ENCODE measurements around the gene ING5. TPM values are rescaled to one million over a fixed set of nuclear protein-coding genes. Genes with fewer than 3 reads are reported as not detected.

Gene ING5
- total RNA-seq, 2 experiments from 2014 or later: 65.4 to 90.9 TPM

- CTCF ChIA-PET (ENCODE audit: unreplicated experiment): no interaction called here
- POLR2A ChIA-PET: no interaction called here
- TF ChIP-seq EZH2phosphoT487 (IDR thresholded peaks at IDR 0.05; ENCODE audit: borderline replicate concordance, low read depth, low read length): no peak
- TF ChIP-seq CTCF (conservative IDR thresholded peaks at IDR 0.05; ENCODE audit: low read length): no peak
- no TSS peak for BruUV-seq (replicated peaks)
- no peaks in the 10 kb centered on the region for H3K79me2 ChIP-seq (ENCODE audit: insufficient read depth, low read depth, low read length)
- DNase-seq (ENCODE audit: low spot score): no peak
- no peaks in the 10 kb centered on the region for H3K9me3 ChIP-seq (ENCODE audit: low read length)
- peaks cover 98% of the 10 kb centered on the region for H3K36me3 ChIP-seq (ENCODE audit: insufficient read depth, low read length)
- no peak overlapping the region for H3K4me2 ChIP-seq (ENCODE audit: low read length)
- H3K4me1 ChIP-seq (ENCODE audit: insufficient read depth, low read length, poor library complexity, severe bottlenecking): no peaks in the 10 kb centered on the region
- intact Hi-C loops (cut with micrococcal nuclease; ENCODE audit: unreplicated experiment): no loop called here
- H2AFZ ChIP-seq (ENCODE audit: low read length): no peak overlapping the region
- no peak overlapping the region for H3K27ac ChIP-seq (ENCODE audit: low read depth, low read length, poor library complexity, severe bottlenecking)
- H3K9me2 ChIP-seq (ENCODE audit: insufficient read depth, low read length): no peaks in the 10 kb centered on the region
- no peak overlapping the region for H3K4me3 ChIP-seq (ENCODE audit: low read depth, low read length, poor library complexity, severe bottlenecking)
- H4K20me1 ChIP-seq (ENCODE audit: insufficient read depth, low read length): no peaks in the 10 kb centered on the region
These were observed 24.4 kb upstream of the ING5 start for GRCh38 chr2:241677392-241677791.

- no peak overlapping the region for H3K4me3 ChIP-seq (ENCODE audit: low read depth, low read length, poor library complexity, severe bottlenecking)
- H3K36me3 ChIP-seq (ENCODE audit: insufficient read depth, low read length): peaks cover 99% of the 10 kb centered on the region
- BruUV-seq (replicated peaks): no TSS peak
- H3K79me2 ChIP-seq (ENCODE audit: insufficient read depth, low read depth, low read length): peaks cover 7% of the 10 kb centered on the region
- H3K27ac ChIP-seq (ENCODE audit: low read depth, low read length, poor library complexity, severe bottlenecking): no peak overlapping the region
- H3K4me1 ChIP-seq (ENCODE audit: insufficient read depth, low read length, poor library complexity, severe bottlenecking): no peaks in the 10 kb centered on the region
- no peaks in the 10 kb centered on the region for H4K20me1 ChIP-seq (ENCODE audit: insufficient read depth, low read length)
- no peaks in the 10 kb centered on the region for H3K9me3 ChIP-seq (ENCODE audit: low read length)
- intact Hi-C loops (cut with micrococcal nuclease; ENCODE audit: unreplicated experiment): no loop called here
- no peak overlapping the region for H3K4me2 ChIP-seq (ENCODE audit: low read length)
- POLR2A ChIA-PET: no interaction called here
- H2AFZ ChIP-seq (ENCODE audit: low read length): no peak overlapping the region
- no peaks in the 10 kb centered on the region for H3K9me2 ChIP-seq (ENCODE audit: insufficient read depth, low read length)
- TF ChIP-seq EZH2phosphoT487 (IDR thresholded peaks at IDR 0.05; ENCODE audit: borderline replicate concordance, low read depth, low read length) (no peak), CTCF (conservative IDR thresholded peaks at IDR 0.05; ENCODE audit: low read length) (no peak)
- no peak for DNase-seq (ENCODE audit: low spot score)
- CTCF ChIA-PET (ENCODE audit: unreplicated experiment): no interaction called here
These were observed 23.5 kb upstream of the ING5 start for GRCh38 chr2:241678307-241678706.

GRCh38 chr2:241678784-241679540, 22.9 kb upstream of the ING5 start:
- POLR2A ChIA-PET: interaction anchor here (0.7 kb wide), 1 partner anchor 61 kb away, joined by 5 read pairs; no protein-coding TSS in a partner anchor
- Histone ChIP-seq H3K79me2 (ENCODE audit: insufficient read depth, low read depth, low read length) (peaks cover 14% of the 10 kb centered on the region), H3K9me2 (ENCODE audit: insufficient read depth, low read length) (no peaks in the 10 kb centered on the region), H3K4me3 (ENCODE audit: low read depth, low read length, poor library complexity, severe bottlenecking) (no peak overlapping the region), H4K20me1 (ENCODE audit: insufficient read depth, low read length) (no peaks in the 10 kb centered on the region), H3K9me3 (ENCODE audit: low read length) (no peaks in the 10 kb centered on the region), H3K4me1 (ENCODE audit: insufficient read depth, low read length, poor library complexity, severe bottlenecking) (no peaks in the 10 kb centered on the region), H3K4me2 (ENCODE audit: low read length) (no peak overlapping the region), H3K27ac (ENCODE audit: low read depth, low read length, poor library complexity, severe bottlenecking) (no peak overlapping the region), H3K36me3 (ENCODE audit: insufficient read depth, low read length) (peaks cover 99% of the 10 kb centered on the region), H2AFZ (ENCODE audit: low read length) (no peak overlapping the region)
- intact Hi-C loops (cut with micrococcal nuclease; ENCODE audit: unreplicated experiment): no loop called here
- CTCF ChIA-PET (ENCODE audit: unreplicated experiment): interaction anchor here (0.6 kb wide), 1 partner anchor 89 kb away, joined by 4 read pairs; no protein-coding TSS in a partner anchor
- BruUV-seq (replicated peaks): no TSS peak
- TF ChIP-seq CTCF (conservative IDR thresholded peaks at IDR 0.05; ENCODE audit: low read length) (no peak), EZH2phosphoT487 (IDR thresholded peaks at IDR 0.05; ENCODE audit: borderline replicate concordance, low read depth, low read length) (no peak)
- no peak for DNase-seq (ENCODE audit: low spot score)

Data from OCI-LY7 (cell line).